HG03097 (cell line): ENCODE results near the gene SPATA13.
A peak's percentile ranks its signal among the peaks of the same experiment; 100 is the strongest.

ENCODE experiments used
- ATAC-seq: cut with Tn5 transposase; IDR thresholded peaks from one replicate; pipeline ENCODE4 v1.9.1; 2021; ENCODE audit not compliant: unreplicated experiment, low FRiP score

SPATA13 gene

DNA sequence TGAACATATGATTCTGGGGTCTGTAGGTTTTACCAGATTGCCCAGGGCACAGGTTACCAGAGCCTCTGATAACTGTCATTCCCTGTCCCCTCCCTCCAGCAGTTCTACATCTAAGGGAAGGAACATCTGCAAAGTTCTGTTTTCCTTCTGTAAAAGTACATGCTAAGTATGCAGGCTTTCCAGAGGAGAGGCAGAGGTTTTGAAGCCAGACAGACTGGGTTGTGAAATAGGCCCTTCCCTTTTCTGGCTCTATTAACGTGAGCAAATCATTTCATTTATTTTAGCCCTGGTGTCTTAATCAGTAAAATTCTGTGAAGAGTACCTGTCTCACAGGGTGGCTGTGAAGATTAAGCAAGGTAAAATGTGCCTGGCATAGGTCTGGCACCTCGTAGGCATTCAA is 82.8 kb downstream of the SPATA13 start:
- ATAC-seq: no peak

DNA sequence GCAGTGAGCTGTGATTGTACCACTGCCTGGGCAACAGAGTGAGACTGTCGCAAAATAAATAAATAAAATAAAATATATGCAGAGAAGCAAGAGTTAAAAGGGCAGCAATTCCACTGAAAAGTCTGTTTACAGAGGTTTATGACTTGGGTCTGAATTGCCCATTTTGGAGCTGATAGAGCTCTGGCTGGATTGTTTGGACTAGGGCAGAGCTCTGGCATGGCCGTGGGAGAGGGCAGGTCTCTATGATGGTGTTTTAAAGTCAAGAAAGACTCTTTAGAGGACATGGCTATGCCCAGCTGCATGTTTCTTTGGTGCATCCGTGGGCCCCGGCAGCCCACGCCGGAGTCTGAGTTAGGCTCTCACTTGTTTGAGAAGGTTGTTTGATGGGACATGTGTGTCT is 84.3 kb downstream of the SPATA13 start:
- no peak for ATAC-seq

DNA sequence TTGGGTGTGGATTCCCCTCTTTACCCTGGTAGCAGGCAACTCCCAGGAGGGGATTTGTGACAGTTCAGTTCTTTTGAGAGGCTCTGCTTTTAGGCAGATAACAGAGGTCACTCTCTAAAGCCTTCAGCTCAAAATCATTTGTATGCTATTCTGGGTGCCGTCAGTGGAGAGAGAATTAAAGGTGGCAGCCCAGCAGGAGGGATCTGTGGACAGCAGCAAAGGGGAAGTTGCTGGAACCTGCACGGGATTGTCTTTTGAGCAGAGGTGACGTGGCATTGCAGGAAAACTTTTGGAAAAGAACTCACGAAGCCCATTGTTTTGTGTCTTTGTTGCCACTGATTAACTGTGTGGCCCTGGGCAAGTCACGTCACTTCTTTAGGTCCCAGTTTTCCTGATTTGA is 86.5 kb downstream of the SPATA13 start:
- no peak for ATAC-seq

DNA sequence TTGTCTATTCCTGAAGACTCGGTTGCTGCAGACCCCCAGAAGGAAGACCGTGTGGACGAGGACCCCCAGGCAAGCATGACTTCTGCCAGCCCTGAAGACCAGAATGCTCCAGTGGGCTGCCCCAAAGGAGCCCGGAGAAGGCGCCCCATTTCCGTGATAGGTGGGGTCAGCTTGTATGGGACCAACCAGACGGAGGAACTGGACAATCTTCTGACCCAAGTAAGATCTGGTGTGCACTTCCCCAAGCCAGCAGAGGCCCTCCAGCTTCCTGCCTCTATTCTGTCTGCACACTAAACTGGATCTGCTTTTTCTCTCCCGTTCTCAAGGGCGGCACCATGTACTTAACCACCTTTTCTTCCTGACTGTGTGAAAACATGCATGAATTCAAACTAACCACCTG is 89.1 kb downstream of the SPATA13 start:
- ATAC-seq: no peak

DNA sequence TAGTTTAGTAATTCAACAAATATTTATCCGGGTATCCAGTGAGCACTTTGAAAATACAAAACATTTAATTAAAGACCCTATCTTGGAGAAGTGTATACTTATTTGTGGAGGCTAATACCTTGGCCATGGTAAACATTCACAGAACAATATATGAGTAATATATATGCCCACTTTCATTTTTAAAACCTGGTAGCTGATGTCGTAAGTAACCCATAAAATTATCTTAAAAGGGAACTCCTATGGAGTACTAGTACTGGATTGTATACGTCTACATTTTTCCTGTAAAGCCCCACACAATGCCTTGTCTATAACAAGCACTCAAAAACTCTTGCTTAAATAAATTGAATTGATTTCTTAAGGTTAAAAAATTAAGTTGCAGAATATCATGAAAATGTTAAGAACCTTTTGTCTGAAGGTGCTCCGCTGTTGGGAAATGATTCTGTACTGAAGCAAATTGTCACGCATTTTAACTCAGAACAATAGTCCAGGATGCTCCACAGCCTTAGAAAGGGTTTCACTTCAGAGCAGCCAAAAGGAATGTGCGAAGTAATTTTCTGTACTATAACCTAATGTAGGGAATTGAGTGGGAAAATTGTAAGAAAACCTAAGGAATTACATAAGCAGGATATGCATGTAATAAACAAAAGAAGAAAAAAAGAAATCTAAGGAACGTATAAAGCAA is 90.0 kb downstream of the SPATA13 start:
- ATAC-seq: no peak

DNA sequence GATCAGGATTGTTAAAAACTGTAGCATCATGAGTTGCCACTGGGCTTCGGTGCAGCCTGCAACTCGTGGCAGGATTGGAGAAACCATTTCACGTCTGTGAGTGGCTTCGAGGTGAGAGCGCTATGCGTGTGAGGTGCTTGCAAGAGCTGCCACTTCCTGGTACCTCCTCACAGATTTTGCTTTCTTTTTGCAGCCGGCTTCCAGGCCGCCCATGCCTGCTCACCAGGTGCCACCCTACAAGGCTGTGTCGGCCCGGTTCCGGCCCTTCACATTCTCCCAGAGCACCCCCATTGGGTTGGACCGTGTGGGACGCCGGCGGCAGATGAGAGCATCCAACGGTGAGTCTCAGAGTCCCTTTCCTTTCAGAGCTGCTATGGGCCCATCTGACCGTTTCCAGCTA is 91.0 kb downstream of the SPATA13 start:
- ATAC-seq: no peak

DNA sequence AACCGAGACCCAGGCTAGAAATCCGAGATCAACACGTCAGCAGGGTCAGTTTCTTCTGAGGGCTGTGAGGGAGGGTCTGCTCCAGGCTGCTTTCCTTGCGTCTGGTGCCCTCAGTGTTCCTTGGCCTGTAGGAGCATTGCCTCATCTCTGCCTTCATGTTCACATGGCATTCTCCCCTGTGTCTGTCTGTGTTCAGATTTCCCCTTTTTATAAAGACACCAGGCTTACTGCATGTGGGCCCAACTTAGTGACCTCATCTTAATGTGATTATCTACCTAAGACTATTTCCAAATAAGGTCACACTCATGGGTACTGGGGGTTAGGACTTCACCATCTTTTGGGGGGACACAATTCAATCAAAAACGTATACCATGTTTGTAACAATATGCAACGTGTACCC is 91.6 kb downstream of the SPATA13 start:
- ATAC-seq: no peak

DNA sequence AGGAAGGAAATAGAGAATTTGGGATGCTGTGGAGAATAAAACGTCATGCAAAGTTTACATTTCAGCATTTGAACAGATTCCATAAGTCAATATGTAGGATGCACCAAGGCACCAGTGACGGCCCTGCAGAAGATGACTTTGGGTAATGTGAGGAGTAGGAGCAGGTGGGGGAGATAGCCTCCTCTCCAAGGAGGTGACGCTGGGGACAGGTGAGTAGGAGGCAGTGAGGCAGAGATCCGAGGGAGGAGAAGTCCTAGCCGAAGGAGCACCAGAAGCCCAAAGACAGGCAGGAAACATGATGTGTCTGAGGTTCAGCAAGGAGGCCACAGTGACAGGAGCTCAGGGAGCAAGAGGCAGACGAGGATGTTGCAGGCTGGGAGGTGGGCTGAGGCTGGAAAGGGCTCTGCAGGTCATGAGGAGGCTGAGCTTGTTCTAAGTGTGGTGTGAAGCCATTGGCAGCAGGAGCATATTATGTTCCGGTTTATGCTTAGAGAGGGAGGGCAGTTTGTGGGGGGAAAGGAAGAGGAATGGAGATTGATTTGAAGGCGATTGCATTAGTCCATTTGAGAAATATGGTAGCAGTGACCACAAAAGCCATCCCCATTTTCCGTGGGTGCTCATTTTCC is 93.1 kb downstream of the SPATA13 start:
- no peak for ATAC-seq

DNA sequence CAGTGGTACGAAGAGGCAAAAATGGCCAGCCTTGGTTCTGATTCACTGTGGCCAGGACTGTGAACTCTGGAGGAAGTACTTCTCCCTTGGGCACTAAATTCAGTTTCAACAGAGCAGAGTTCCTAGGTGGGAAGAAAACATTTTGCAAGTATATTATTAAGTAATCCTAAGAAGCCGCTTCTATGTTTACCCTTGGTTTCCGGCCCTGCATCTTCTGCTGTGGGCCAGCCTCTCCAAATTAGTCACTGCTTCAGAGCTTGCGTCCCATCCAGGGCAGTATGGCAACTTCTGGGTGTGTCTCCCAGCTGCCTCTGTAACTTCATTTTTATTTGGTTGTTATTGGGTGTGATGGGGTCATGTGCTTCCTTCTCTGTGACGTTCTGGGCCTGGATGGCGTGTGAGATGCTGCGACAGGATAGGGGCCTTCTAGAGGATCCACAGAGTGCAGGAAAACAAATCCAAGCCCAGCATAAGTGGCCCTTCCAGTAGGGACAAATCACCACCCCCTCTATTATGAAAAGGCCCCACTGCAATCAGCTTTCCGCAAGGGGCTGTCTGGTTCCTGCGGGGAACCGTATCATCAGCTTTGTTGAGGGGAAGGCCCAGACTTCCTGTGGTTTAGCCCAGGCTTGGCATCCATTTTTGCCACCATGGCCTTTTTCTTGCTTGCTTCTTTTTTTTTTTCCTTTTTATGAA is 93.8 kb downstream of the SPATA13 start:
- ATAC-seq: peak; percentile 46

DNA sequence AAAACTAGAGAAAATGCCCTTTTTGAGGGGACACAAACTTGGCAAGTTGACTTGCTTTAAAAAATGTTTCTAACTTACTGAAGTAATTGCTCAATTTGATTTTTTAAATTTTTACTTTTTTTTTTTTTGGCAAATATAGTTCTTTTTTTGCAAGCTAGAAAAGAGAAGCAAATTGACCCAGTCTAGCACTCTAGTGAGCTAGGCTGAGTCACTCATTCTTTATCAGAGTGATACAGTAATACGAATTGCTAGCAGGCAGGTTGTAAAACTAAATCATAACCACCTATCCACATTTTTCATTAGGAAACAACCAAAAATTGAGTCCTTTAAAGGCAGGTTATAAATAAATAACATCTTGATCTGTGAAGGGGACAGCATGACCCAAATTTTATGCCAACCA is 97.0 kb downstream of the SPATA13 start:
- ATAC-seq: no peak

DNA sequence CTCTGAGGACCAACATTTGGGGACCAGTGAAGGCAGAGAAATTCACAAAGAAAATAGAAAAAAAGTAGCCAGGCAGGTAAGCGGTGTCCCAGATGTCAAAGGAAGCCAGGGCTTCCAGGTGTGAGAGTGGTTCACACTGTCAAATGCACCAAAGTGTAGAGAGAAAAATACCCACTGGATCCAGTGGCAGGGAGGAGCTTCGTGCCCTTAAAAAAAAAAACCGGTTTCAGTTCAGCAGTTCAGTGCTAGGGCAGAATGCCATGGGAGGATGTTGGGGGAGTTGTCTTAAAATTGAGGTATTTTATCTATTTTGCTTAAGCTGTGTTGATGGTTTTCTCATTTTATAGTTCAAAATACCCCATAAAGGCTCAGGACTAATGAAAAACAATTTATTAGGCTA is 101.0 kb downstream of the SPATA13 start:
- no peak for ATAC-seq

DNA sequence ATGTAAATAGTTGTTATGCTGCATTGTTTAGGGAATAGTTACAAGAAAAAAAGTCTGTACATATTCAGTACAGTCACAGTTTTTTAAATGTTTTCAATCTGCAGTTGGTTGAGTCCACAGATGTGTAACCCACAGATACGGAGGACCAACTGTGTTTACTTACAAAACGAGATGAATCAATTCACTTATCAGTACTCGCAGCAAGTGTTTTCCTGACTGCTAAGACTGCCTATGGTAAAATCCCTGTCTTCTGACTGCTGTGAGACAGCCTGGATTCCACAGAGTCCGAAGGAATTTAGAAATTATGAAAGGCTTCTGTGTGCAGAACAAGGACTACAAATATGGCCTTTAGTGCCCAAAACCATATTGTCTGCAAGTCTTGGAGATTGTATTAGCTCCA is 103.1 kb downstream of the SPATA13 start:
- no peak for ATAC-seq

DNA sequence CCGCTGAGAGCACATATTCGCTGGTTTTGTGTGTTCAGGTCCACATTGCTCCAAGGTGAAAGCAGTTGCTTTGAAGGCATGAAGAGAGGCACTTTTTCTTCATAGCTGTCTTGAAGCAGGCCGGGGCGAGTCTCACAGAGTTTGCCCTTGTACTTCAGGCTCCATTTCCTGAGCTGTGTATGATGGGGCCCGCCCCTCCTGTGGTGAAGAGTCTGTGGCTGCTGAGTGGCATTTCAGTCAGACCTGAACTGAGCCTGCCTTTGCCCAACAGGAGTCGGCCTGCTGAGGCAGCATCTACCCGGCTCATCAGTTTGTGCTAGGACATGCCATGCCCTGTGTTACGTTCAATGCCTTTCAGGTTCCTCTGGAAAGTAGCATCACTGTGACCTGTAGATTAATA is 104.5 kb downstream of the SPATA13 start:
- ATAC-seq: no peak

DNA sequence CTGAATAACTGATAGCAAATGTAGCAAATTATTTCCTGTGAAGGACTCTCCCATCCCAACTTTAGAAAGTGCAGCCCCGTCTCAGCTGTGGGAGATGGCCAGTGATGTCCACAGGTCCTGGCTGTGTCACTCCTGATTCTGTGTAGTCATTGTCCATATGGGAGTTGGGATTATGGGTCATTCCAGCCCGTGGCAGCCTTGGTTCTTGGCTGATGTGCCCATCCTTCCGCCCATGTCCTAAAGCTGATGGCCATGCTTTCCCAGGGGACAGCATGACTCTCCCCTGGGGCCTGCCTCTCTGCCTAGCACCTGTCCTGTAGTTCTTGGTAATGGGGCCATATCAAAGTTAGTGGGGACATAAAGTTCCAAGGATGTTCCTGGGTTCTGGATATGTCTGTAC is 104.9 kb downstream of the SPATA13 start:
- no peak for ATAC-seq

DNA sequence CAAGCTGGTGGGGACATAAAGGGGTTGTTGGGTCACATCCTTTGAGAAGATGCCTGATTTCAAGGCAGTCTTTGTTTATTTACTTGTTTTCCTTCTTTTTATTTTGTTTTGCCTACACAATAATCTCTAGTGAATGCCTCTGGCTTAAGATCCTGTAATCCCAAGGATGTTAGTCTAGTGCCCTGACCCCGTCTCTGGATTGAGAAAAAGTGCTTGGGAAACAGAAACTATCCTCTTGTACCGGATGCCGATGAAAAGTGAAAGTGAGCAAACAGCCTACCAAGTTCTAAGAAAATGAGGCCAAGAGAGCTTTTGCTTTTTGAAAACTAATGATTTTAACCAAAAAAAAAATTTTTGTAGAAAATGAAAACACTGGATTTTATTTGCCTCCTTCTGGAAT is 106.8 kb downstream of the SPATA13 start:
- no peak for ATAC-seq

DNA sequence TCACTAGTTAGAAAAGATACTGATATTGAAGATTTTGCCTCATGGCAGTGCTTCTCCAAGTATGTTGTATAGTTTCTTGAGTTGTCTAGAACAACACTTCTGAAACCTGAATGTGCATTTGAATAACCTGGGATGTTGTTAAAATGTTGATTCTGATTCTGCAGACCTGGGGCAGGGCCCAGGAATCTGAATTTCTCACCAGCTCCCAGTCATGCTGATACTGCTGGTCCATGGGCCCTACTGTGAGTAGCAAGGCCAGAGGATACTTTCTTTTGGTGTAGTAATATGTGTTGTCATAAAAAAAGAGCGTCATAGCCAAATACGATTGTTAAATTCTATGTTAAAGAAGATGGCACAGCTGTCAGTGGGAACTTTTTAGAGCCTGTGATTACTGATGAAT is 107.3 kb downstream of the SPATA13 start:
- no peak for ATAC-seq

DNA sequence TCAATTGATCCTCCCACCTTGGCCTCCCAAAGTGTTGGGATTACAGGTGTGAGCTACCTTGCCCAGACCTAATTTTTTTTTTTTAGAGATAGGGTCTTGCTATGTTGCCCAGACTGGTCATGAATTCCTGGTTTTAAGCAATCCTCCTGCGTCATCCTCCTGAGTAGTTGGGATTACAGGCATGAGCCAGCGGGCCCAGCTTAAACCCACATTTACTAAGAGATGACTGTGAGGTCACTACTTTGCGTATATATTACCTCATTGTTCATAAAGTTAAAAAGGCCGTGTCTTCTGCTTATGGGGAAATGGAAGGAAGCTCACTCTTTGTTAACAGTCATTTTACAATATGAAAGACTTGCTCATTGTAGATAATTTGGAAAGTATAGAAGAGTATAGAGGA is 109.3 kb downstream of the SPATA13 start:
- no peak for ATAC-seq

DNA sequence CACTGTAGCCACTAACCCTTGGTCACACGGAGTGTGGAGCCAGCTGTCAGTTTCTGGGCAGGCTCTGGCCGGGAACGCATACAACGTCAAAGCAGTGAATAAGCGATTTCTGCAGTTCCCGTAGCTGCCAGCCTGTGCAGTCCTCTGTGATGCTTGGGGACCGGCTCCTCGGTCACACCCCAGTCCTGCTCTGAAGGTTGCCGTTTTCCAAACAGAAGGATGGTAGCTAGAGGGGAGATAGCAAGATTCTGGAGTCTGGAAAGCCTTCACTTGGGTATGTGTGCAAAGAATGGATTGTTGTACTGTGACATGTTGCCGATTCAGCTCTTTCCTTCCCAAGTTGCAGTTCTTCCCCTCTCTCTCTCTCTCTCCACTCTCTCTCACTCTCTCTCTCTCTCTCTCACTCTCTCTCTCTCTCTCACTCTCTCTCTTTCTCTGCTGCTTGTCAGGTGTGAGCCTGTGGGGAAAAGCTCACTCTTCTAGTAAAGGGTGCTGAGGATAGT is 110.2 kb downstream of the SPATA13 start:
- ATAC-seq: peak; percentile 37

DNA sequence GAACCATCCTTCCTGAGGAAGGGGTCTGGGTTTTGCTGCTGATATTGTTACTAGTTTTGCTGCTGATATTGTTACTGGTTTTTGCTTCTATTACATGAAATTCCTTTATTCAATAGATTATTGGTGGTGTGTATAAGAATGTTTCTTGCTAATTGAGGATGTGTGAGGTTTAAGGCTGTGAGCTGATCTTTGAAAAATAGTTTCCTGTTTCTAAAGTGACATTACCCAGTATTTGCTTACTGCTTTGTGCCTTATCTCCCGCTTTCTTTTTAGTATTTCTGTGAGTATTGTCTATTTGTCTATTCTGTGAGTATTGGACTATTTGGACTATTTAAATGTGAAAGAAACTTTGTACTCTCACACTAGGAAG is 110.7 kb downstream of the SPATA13 start:
- ATAC-seq: no peak

DNA sequence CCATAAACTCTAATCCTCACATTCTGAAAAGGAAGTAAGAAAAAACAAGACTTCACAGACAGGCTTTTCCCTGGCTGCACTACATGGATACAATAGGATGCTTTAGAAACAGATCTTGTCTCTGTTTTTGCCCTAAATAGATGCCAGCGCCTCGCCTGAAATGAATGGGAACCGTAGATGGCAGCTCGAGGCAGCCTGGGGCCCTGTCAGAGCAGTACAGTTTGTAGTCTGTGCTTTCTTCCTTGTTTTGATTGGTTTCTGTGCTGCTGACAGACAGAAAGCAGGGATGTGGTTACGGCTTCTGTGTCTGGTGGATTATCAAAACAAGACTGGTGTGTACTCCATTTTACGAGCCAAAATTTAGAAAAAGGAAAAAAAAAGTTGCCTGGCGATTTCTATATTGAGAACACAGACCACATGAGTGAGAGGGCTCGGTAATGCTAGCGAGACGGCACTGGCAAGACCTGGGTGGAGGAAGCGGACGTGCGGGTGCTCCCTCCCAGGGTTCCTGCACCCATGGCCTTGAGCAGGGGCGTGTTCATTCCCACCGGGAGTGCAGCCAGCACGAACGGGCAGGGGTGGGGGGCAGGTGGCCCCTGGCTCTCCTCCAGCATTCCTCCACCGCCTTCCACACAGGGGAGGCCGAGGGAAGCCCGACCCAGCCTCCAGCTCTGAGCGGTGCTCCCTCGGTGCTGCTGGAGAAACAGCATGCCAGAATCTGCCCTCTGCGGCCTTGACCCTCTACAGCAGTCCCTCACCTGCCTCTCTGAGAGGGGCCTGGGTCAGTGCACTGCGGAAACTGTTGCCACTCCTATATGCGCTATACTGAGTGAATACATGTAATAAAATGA is 111.3 kb downstream of the SPATA13 start:
- ATAC-seq: peak; percentile 37
